ENCODE results near the gene HOOK2. TPM values are rescaled to one million over a fixed set of nuclear protein-coding genes. Genes with fewer than 3 reads are reported as not detected.

The HOOK2 gene
- total and polyA plus RNA-seq, 2 of the 13 experiments (the other 11 are each of a cell fraction or from before 2014, with no cell fraction given): 9.2 to 12.9 TPM

- FAIRE-seq (peak; percentile 92), ATAC-seq (peak; percentile 28), DNase-seq (ENCODE audit: low spot score) (peak; percentile 68)
- intact Hi-C loops (cut with micrococcal nuclease; ENCODE audit: unreplicated experiment) (loop anchor here (1.0 kb wide), 2 partner anchors 18 to 36 kb away; no protein-coding TSS in a partner anchor), in situ Hi-C loops (cut with HindIII; ENCODE audit: extremely low pct_ligation_motif_present, low pct_unique_long_range_greater_than_20kb) (no loop called here)
- Histone ChIP-seq H3K9me3 (ENCODE audit: low read length) (no peaks in the 10 kb centered on the region), H3K4me3 (replicated peaks in 1 of 3; ENCODE audit: insufficient read depth in 1 of 3, low read depth in 2 of 3, low read length in 3 of 3) (peak overlapping the region in 1 of 3 experiments; percentile 24; a peak in 2 of 6 replicates), H4K20me1 (ENCODE audit: insufficient read depth, low read length) (peaks cover 5% of the 10 kb centered on the region; the same call in 1 of the 2 replicates), H3K9ac (ENCODE audit: insufficient read depth, low read depth, low read length) (peak overlapping the region; percentile 25), H3K4me2 (ENCODE audit: low read depth, low read length) (peak overlapping the region; percentile 62), H2AFZ (ENCODE audit: low read length) (no peak overlapping the region), H3K4me1 (ENCODE audit: insufficient read depth, low read length) (peaks cover 38% of the 10 kb centered on the region), H3K36me3 (replicated peaks in 1 of 2; ENCODE audit: control insufficient read depth in 1 of 2, insufficient read depth in 2 of 2, low read length in 2 of 2) (peaks cover 2 to 12% of the 10 kb centered on the region in 2 experiments; a peak in 4 of 5 replicates), H3K79me2 (ENCODE audit: insufficient read depth, low read length) (peaks cover 21% of the 10 kb centered on the region), H3K27me3 (ENCODE audit: control insufficient read depth in 1 of 2, insufficient read depth in 2 of 2, low read length in 2 of 2) (no peaks in the 10 kb centered on the region; a peak in 1 of 5 replicates), H3K27ac (ENCODE audit: extremely low read length, insufficient read depth, low read length) (no peak overlapping the region)
- WGBS (ENCODE audit: low lambda C conversion rate): 11% methylated on average over 11 of the region's 18 CpGs
- BruUV-seq (replicated peaks): no TSS peak
- CTCF ChIA-PET (ENCODE audit: low intra/inter-chr PET ratio, low total read pairs): interaction anchor here (1.2 to 3.7 kb wide), 6 partner anchors 18 to 36 kb away, joined by 5 to 54 read pairs (median 10); partner anchors contain the start of gene HOOK2
- POLR2A ChIA-PET: interaction anchor here (0.8 to 2.4 kb wide), 6 partner anchors 14 to 73 kb away, joined by 3 to 21 read pairs (median 8); no protein-coding TSS in a partner anchor
- no peak for TF ChIP-seq SMAD3 (CRISPR knock-in tag; IDR thresholded peaks at IDR 0.05)
- no peak; the same call in 1 of the 2 replicates for TF ChIP-seq TRAFD1 (CRISPR knock-in tag; IDR thresholded peaks at IDR 0.05; ENCODE audit: borderline replicate concordance)
- TF ChIP-seq ZNF280B (CRISPR knock-in tag; IDR thresholded peaks at IDR 0.05; ENCODE audit: borderline replicate concordance): 0 out of 2 replicates have a peak, but pooled peaks have one; percentile 20
- peak; percentile 59 for TF ChIP-seq ZFP91 (CRISPR knock-in tag; IDR thresholded peaks at IDR 0.05; ENCODE audit: borderline replicate concordance)
- TF ChIP-seq ZNF770 (CRISPR knock-in tag; IDR thresholded peaks at IDR 0.05): 0 out of 2 replicates have a peak, but pooled peaks have one; percentile 18
- 0 out of 4 replicates have a peak, but pooled peaks have one; percentile 22 to 48 for TF ChIP-seq POLR2A (IDR thresholded peaks at IDR 0.05; ENCODE audit: insufficient read depth in 1 of 2, low read depth in 2 of 2, low read length in 2 of 2)
- TF ChIP-seq AHR (CRISPR knock-in tag; IDR thresholded peaks at IDR 0.05): no peak
- peak; percentile 16; the same call in 1 of the 2 replicates for TF ChIP-seq ZC3H4 (CRISPR knock-in tag; IDR thresholded peaks at IDR 0.05; ENCODE audit: borderline replicate concordance)
- TF ChIP-seq MTERF4 (CRISPR knock-in tag; IDR thresholded peaks at IDR 0.05): peak; percentile 60; the same call in 1 of the 2 replicates
- TF ChIP-seq ZGPAT (CRISPR knock-in tag; IDR thresholded peaks at IDR 0.05): 0 out of 2 replicates have a peak, but pooled peaks have one; percentile 45
- TF ChIP-seq FOXM1 (CRISPR knock-in tag; IDR thresholded peaks at IDR 0.05): no peak
Observed at GRCh38 chr19:12796146-12797071, 21.1 kb upstream of the HOOK2 start.

All from HepG2 (cell line).